NCI-H187 treated with DMSO at 0.1 percent for 48 hours (cell line): ENCODE data around the gene MYLK.

Source experiments
- DNase-seq: peaks from one replicate; lab custom pipeline; 2025; lab: John Stamatoyannopoulos, UW

Gene MYLK

DNA sequence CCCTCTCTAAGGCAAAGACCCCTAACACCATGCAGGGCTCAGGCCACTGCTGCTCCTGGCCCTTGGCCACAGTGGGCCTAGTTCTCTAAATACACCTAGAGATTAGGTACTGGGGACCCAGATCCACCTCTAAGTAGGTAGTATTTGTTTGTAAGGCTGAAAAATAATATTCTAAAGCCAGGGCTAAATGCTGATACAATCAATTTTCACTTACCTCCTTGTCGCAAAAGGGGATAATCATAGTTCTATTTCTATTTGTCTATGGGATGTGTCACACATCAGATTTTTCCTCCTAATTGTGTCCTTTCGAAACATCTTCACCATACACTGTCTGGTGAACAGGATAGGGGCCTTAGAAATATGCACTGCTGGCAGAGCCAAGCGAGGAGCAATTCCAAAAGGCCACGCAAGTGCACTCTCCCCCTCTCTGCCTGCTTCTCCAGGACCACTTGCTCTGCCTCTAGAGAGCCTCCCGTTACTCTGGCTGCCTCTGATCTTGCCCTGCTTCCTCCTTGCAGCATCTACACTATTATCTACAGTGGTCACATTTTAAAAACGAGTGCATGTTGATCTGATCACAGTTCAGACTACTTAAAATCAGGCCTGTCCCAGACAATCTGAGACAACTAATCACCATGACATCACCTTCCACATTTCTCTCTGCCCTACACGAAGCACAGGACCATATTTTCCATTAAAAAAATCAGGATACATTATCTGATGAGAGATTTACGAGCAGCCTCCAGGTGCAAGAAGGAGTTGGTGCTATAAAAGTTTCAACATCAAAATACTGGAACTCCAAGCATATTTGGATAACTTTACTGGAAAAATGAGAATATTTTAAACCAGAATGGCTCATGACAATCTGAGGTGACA, 115.4 kb downstream of the MYLK start:
- DNase-seq, result no peak

DNA sequence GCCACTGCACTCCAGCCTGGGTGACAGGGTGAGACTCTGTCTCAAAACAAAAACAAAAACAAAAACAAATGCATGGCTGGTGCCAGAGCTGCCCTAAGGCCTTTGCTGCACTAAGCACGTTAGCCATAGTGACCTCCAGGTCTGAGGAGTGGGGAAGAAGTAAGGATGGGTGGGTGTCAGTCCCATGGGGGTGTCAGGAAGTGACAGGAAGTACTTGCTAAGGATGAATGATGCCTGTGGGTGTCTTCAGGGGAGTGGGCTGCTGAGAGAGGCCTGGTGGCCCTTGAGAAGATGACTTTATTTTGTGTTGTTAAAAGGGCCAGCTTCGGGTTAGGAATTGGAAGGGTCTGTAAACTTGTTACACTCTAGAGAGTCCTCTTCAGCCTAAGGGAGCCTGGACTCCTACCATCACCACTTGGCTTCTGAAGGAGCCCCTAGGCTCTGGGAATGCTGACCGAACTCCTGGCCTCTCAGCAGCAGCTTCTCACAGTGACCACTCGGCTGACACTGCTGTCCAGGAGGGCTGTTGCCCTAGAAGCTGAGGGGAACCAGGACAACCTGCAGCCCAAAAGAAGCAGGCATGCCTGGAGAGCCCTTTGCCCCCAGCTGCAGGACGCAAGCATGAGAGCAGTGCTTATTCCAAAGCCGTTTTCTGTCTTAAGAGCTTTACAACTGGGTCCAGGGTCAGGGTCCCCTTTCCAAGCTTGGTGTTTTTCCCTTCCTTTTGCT, 116.4 kb downstream of the MYLK start:
- DNase-seq, result no peak

DNA sequence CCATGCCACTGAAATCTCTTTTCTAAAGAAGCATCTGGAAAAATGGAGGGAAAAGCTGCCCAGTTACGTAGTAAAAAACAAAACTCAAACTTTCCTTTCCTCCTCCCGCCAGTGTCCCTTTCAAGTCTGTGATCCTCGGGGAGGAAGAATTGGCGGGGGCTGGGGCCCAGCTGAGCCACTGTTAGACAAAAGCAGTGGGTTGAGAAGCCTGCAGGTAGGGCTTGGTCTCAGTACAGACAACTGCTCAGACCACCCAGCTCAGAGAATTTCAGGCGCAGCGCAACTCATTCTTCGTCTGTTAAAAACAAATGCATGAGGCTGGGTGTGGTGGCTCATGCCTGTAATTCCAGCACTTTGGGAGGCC, 117.1 kb downstream of the MYLK start:
- no peak for DNase-seq

DNA sequence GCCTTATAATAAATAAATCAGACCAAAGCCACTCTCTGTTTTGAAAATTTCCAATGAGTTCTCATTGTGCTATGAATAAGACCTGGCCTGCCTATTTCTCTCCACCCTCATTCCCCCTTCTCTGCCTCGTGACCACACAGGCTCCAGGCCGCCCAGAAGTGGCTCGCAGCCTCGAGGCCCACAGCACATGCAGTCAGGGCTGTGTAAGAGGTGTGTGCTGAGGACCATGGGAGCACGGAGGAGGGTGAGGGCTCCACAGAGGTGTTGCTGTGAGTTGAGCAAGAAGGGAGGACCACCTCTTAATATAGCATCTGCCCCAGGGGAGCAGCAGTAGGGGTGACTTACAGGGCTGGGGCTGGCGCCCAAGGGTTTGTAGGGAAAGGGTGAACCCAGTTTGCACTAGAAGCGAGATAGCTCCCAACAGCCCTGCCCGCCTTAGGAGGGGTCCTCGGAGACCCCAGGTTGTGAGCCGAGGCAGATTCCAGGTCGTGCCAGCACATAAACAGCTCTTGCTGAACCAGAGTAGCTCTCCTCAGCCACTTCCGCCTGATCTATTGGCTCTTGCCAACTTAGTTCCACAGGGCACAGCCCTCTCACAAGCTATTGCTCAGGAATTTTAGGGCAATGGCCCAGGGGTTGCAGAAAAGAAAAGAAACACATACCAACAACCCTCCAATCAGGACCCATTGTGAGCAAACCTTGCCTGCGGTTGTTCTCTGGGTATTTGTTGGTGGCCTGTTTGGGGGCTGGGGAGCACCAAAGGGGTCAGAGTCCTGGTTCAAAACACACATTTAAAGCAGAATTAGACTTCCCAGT, 117.7 kb downstream of the MYLK start:
- no peak for DNase-seq

DNA sequence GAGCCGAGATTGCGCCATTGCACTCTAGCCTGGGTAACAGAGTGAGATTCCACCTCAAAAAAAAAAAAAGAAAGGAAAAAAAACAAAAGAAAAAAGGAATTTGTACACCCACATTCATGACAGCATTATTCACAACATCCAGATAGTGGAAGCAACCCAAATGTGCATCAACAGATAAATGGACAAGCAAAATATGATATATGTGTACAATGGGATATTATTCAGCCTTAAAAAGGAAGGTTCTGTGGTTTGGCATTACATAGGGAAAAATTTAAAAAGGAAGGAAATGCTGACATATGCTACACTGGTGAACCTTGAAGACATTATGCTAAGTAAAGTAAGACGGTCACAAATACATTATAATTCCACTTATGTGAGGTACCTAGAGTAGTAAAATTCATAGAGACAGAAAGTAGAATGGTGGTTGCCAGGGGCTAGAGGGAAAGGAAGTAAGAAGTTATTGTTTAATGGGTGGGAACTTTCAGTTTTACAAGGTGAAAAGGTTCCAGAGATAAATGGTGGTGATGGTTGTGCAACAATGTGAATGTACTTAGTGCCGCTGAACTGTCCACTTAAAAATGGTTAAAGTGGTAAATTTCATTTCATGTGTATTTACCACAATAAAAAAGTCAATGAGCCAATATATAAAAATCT, 118.5 kb downstream of the MYLK start:
- DNase-seq, result no peak

DNA sequence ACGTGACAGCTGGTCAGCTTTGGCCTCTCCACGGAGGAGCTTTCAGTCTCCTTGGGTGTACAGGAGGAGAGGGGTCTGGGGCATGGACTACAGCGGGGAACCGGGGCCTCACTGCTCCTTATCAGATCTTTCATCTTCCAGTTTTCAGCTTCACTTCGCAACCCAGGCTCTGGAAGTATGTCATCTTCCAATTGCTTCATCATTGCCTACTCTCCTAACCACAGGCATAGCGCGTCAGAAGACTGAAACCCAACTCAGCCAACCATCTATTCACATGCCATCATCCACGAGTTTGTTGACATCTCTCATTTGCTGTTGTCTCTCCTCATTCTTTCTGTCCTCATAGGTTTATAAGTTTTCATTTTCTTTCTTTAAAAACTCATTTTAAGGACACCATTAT, 119.5 kb downstream of the MYLK start:
- DNase-seq, result no peak

DNA sequence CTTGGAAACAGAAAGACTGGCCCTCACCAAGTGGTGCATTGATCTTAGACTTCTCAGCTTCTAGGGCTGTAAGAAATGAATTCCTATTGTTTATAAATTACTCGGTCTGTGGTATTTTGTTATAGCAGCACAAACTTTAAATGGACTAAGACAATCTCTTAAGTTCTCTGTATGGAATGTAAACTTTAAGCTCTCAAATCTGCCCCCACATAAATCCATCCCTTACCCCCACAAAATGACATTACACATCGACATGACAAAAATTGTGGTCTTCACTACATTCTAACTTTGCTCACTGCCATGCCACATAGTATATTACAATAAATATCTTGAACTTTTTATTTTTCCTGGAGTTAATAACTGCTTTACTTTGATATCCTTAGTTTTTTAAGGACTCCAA, 121.3 kb downstream of the MYLK start:
- no peak for DNase-seq

DNA sequence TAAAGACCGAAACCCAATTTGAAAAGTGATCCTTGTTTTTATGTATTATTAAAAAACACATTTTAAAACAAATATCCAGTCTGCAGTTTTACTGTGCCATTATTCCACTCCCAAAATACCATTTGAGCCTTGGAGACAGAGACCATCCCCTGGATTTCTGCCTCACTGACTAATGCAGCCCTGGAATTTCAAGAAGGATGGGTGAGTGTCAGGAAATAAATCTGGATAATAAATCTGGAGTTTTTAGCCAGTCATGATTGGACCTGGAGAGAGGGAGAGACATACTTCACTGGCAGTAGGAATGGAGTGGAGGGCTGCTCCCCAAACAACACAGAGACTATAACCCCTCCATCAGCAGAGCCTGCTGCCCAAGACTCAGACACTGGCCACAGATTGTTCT, 123.3 kb downstream of the MYLK start:
- DNase-seq, result no peak

DNA sequence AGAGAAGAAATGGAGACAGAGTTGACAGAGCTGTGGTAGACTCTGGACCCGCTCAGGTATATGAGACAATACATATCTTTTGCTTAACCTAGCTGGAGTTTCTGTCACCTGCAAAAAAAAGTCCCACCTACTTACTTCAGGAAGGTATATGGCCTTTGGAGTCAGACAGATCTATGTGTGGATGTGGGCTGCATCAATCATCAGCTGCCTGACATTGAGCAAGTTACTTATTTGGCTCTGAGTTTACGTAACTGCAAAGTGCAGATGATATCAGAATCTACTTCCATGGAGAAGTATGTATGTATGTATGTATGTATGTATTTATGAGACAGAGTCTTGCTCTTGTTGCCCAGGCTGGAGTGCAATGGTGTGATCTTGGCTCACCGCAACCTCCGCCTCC, 124.3 kb downstream of the MYLK start:
- no peak for DNase-seq

DNA sequence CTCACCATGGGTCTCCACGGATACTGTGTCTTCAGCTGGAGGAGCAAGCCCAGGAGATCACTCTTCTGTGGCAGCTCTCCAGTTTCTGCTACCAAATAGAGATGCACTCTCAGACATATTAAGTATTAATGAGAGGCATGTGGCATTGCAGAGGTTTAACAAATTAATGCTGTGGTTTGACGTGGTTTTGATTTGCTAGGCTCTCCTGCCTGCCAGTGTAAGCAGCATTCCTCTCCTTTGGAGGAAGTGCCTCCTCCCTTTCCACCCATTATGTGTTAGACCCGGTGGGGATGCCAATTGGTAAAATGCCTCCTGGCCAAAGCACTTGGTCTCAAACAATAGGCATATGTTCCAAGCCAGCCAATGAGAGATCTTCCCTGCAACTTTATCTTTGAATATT, 124.8 kb downstream of the MYLK start:
- DNase-seq, result no peak

DNA sequence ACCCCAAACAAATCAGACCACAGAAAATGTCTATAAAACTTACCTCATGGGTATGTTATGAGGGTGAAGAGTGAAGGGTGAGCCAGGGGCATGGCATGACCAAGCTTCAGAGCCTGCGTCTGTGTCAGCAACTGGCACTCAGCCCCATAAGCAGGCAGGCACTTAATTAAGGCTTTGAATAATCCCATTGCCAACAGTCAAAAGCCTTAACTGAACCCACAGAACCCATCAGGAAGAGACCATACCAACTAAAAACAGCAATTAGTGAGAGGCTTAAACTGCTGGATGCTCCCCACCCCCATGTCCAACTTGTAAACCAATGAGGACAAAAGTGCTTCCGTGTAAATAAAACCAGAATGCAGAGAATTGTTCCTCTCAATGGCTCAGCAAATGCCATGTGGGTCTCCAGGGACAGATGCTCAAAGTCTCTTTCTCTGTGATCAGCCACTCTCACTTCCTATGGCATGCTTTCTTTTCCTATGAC, 126.0 kb downstream of the MYLK start:
- peak; percentile 86 for DNase-seq

DNA sequence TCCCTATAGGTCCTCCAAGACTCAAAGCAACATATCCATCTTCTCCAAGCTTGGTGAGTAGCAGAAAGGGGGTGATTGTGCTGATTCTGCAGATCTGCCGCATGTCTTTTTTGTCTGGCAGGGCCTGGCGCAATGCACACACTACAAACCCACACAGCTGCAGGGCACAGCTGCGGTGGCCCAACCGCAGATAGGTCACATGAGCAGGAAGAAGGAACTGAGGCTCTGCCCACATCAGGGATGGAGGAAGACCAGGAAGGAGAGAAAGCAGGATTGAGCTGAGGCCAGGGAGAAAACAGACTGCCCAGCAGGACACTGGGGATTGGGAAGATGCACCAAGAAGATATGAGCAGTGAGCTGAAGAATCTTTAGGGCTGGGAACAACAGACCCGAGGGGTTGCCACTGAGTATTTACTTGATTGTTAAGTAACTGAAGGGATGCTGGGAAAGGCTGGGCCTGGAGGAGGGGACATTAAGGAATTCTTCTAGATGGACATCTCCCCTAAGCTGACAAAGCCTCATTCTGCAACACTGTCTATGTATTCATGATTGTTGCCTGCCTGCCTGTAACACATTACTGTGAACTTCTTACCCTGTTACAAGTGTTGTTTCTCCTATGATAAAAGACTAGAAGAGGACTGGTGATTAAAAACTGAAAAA, 126.7 kb downstream of the MYLK start:
- no peak for DNase-seq

DNA sequence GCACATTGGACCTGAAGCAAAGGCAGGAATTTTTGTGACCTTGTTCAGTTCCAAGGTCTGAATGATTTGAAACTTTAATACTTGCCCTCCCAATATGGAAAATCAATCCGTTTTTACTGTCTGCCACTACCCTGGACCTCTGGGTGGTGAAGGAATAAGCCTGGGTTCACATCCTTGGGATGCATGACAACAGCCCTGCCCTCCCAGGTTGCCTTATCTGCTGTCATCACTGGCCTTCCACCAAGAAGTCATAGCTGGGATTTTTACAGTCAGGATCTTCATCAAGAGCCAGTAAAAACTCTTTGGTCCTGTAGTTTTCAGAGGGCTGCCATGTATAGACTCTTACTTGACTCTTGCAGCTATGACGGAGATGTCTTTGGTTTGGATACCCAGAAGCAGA, 128.6 kb downstream of the MYLK start:
- DNase-seq, result no peak

DNA sequence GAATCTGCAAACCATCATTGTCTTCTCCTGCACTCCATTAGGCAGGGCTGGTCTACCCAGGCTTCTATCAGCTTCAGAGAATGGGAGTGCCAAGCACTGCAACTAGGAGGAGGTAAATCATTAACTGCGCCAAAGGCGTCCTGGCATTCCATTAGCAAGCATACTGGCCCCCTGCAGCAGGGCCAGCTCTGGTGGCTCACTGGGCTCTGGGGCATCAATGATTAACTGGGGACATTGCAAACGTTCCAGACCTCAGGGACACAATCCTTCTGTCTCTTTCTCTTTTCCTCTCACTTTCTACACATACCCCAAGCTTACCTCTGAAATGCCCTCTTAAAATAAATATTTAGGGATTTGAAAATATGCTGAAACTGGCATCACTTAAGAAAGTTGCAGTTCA, 129.0 kb downstream of the MYLK start:
- DNase-seq, result no peak

DNA sequence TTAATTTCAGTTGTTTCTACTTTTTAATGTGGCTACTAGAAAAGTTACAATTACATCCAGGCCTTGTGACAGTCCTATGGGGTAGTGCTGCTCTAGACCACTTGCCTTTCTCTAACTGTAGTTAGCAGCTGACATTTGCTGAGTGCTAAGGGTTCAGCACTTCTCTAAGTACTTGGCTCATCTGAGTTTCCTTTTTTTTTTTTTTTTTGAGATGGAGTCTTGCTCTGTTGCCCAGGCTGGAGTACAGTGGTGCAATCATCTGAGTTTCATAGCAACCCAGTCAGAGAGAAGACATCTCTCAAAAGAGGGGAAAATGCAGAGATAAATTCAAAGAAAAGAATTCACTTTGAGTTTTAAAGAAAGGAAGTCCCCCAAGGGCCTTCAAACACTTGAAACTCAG, 130.8 kb downstream of the MYLK start:
- DNase-seq, result no peak

DNA sequence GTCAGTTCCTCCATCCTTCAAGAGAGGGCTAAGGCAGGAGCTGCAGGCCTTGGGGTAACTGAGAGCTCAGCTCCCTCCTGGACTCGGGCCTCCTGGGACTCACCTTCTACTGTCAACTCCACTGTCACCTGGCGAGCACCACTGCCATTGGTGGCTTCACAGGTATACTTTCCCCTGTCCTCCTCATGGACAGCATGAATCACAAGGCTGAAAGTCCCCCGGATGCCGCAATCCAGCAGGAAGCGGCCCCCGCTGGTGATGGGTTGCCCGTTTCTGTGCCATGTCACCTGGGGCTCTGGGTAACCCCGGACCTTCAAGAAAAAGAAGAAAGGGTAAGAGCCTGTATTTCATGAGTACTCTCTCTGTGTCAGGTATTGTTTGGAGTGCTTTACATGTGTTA, 131.9 kb downstream of the MYLK start:
- DNase-seq, result no peak

DNA sequence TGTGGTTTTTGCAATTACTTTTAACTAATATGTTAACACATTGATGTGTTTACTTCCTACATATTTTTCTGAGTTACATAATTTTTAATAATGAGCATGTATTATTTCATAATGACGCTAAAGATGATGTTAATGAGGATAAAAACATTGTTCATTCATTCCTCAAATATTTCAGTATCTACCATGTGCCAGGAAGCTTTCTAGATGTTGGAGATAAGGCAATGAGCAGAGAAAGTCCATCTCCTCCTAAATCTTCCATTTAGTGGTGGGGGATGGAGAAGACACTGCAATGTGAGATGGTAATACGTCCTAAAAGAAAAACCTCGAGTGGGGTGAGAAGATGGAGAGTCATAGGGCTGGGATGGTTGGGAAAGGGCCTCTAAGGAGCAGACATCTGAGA, 132.7 kb downstream of the MYLK start:
- DNase-seq, result no peak

DNA sequence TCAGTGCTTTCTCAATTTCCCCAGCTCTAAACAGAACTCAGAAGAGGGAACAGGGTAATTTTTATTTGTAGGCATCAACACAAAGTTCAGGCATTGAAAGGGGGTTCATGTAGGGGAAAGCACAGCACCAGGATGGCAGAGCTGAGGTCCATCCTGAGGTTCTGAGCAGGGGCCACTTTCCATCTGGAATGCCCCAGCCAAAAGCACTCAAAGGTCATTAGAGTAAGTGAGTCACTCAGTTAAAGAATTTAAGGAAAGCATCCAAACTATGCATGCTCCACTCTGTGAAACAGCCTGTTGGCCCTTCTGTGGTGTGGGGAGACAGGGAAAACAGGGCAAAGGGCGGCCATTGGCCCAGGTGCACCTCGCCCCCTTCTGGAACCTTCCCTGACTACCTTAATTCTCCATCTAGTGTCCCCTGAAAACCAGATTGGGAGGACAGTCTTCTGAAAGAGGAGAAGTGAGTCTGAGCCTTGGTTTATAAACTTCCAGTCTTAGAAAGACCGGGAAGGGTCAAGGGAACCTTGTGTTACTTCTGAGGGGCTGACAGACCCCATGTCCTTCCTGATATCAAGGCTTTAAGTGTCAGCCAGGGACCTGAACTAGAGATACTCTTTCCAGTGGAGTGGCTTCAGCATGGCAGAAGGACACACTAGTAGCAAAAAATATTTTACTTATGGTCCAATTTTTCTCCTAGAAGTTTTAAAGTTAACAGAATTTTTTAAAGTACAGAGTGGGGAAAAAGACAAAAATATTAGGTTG, 133.3 kb downstream of the MYLK start:
- no peak for DNase-seq

DNA sequence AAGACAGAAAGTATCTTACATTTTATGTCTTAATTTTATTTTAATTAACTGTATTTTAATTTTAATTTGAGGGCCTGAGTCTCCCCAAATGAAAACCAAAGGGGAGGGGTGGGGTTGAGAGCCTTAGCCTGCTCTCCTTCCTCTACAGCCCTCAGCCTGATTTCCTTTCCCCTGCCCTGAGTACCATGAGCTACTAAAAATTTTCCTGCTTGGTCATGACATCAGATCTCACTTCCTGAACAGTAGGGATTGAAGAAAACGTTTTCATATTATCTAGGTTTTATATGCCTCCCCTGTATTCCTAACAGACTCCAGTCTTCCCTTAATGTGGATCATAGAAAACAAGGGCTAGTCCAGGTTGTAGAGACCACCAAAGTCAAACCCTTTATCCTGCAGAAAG, 133.9 kb downstream of the MYLK start:
- DNase-seq, result no peak

DNA sequence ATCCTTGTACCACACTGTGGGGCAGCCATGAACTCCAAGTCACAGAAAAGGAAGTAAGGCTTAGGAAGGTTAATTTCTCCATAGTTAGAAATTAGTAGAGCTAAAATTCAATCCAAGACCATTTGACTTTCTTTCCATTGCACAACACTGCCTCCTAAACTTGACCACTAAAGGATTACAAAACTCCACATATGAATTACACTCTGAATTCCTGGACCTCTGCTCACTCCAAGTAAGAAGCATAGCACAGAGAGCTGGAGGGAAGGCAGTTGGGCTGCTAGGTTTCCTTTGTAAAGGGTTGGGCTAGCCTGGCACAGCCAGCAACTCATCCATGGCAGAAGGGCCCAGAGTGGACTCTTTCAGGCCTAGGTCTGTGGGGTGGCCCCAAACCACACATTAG, 134.4 kb downstream of the MYLK start:
- no peak for DNase-seq
